Measurements from ENCODE around the gene ALG9. TPM values are rescaled to one million over a fixed set of nuclear protein-coding genes. Genes with fewer than 3 reads are reported as not detected.

The ALG9 gene
- total RNA-seq, 1 experiment from 2014 or later, result 45.9 TPM

DNA sequence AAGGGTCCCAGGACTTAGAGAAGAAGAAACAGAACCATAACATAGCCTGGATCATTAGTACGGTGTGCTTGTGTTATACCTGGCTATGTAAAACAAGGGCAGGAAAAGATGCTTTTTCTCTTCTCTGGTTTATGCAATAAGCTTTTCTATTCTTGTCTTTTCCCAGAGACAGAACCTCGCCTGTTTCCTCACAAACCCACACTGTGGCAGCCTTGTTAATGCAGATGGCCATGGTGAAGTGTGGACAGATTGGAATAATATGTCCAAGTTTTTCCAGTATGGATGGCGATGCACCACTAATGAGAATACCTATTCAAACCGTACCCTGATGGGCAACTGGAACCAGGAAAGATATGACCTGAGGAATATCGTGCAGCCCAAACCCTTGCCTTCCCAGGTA is 10.8 kb upstream of the ALG9 start:
- DNase-seq (ENCODE audit: low spot score), result no peak

DNA sequence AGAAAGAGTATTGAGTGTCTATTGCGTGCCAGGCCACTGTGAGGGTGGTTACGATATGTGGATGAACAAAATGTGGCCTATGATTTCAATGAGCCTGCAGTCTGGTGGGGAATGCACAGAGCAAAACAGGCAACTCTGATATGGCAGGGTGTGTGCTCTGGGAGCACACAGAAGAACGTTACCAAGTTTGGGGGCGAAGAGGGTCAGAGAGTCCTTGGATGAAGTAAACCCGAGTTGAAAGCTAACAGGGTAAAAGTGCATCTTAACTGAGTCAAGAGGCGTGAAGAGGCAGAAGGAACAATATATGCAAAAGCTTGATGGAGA is 8.2 kb upstream of the ALG9 start:
- DNase-seq (ENCODE audit: low spot score), result no peak

DNA sequence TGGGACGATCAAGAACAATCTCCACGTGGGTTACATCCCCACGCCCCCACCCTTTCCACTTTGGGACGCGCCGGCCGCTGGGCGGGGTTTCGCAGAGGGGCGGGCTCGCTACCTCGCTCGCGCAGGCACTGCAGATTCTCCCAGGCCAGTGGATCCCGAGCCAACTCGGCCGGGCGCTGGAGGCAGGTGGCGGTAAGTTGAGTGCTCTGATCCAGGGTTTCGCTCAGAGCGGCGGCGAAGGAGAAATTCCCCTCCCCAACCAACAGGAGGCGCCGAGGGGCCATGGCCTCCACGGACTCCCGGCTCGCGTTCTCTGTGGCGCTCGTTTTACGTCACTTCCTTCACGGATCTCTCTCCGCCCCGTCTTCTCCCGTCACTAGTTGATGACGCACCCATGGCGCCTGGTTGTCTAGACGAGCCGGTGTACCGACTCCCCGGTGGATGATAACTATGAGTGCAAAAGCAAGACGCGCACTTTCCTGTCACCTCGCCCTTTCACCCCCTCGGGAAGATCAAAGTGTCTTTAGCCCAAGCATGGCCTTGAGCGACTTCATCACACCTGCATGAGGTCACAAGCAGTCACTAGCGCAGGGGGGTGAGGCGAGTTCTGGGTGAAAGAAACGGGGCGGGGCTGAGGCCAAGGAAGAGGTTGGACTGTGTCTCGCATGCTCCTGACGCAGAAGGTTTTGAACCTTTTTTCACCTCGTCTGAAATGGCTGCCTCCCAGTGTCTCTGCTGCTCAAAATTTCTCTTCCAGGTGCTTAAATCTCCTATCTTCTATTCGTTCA is 7.7 kb upstream of the ALG9 start, which contains the start of the genes CFAP68 and FDXACB1:
Gene CFAP68, plus strand, starts transcription at position 693 of the 788 bp plus-strand sequence. Its CDS starts 20 bp downstream, at position 713.
Gene FDXACB1, minus strand, starts transcription at position 317 of the 788 bp plus-strand sequence. Its CDS starts 33 bp downstream, at position 284.
- DNase-seq (ENCODE audit: low spot score), result peak; percentile 96

DNA sequence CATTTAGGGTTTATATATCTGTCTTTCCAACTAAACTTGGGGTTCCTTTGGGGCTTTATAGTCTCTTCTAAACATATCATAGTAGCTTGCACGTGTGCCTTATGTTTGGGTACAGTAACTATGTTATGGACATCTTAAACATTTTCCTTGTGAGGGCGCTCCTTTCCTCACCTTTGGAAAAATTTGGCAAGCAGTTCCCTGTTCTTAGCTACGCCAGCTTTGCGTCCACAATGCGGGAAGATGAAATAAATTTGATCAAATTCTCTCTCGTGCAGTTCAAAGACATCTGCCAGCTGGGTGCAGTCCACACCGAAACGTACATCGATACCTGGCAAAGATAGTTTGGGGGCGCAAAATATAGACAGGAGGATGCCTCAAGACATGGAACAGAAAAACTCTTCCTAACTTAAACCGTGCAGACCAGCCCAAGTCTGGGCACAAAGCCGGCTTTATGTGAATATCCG is 7.0 kb upstream of the ALG9 start:
- DNase-seq (ENCODE audit: low spot score), result peak; percentile 7

DNA sequence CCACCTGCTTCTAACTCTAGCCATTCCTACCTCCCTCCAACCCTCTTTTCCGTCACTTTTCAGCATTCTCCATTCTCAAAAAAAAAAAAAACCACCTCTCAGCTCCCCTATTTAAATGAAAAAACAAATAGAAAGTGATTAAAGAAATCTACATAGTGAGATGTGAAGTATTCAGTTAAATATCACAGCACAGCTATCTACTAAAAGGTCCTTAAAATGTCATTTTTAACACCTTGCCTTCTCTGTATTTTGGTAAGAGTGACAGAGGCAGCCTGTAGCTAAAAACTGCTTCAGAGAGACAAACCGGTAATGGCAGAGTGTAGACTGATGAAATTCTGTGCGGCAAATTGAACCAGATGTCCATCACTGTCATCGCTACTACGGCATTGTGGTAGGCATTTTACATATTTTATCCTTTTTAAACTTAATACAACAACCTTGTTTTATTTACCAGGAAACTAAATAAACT is 346 bp upstream of the ALG9 start:
- no peak for DNase-seq (ENCODE audit: low spot score)

DNA sequence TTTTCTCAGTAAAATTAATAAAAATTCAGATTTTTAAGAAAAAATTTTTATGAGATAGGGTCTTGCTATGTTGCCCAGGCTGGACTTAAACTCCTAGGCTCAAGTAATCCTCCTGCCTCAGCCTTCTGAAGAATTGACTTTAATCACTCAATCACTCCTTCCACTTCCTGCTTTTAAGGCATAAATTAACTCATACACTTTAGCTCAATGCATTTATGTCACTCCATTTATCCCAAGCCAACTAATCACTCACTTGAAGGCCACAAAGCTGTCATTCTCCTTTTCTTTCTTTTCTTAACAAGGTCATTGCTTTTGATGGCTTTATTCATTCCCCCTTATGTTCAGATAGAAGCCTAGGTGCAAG is 877 bp downstream of the ALG9 start:
- no peak for DNase-seq (ENCODE audit: low spot score)

DNA sequence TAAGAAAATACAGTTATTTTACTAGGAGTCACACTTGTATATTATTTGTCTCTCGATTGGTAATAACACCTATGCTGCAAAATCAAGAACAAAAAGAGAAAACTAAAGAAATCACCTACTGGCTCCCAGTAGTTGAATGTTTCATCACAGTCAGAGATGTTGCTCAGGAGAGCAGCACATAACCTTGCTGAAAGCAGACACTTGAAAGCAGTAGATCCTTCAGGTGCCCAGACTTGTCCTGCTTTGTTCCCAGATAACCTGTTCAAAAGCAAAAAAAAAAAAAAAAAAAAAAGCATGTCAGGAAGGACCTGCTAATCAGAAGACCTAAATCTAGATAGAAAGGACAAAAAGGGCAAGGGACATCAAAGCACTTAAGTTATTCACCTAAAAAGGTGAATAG is 1.3 kb downstream of the ALG9 start:
- DNase-seq (ENCODE audit: low spot score), result no peak

DNA sequence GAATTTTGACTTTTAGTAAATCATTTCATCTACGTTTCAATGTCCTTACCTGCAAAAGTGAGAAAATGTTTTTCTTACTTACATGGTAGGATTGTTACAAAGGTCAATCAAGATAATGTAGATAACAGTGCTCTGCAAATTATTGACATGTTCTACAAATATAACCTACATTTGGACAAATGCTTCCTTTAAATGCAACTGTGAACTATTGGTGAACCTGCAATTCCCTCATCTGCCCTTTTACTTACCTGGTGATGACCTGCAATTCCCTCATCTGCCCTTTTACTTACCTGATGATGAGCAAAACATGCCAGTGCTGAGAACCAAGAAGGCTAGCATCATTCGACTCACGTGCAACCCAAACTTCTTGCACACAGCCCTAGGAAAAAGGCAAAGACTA is 11.1 kb downstream of the ALG9 start:
- no peak for DNase-seq (ENCODE audit: low spot score)

DNA sequence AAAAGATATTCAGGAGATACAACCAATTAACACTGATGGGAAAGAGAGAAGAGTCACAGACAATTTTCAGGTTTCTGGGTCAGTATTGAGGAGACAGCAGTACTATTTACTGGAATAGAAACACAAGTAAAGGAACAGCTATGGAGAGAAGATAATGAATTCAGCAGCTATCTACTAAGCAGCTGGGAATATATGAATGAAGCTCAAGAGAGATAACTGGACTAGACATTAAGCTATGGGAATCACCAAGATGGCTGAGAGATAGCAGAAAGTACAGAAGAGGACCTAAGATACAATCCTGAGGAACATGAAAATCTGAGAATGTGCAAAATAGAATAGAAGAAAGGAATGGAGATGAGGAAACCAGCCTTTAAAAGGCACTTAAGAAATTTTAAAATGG is 15.9 kb downstream of the ALG9 start:
- DNase-seq (ENCODE audit: low spot score), result no peak

DNA sequence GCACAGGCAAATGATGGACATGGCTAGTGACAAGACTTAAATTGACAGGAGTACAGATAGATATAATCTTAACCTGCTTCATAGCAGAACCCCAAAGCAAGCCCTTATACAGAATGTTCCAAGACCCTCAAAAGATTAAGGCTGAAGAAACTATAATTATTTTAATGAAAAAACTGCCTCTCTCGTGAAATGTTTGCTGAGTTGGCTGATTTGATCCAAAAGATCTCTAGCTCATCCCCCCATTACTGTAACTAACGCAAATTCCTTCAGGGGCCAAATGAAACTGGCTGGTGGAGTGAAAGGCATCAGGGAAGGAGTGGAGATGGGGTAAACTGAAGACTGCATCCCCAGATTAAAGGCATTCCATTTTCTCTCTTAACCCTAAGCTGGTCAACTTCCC is 19.3 kb downstream of the ALG9 start:
- no peak for DNase-seq (ENCODE audit: low spot score)

DNA sequence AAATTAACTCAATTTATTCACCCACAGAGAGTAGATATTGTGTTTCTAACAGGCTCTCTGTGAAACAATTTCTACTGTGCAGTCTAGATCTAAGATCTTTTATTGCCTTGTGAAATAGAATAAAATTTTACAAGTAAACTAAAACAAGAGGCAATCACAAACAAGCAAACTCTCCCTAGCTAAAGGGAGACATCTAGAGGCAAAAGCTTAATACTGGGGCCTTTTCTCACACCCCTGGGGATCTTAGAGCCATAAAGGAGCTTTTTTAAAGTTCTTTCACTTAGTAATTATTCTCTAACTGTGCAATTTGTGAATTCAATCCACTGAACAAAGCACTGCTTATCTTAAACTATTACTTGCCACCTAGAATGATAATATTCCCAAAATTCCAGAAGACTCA is 19.7 kb downstream of the ALG9 start:
- no peak for DNase-seq (ENCODE audit: low spot score)

DNA sequence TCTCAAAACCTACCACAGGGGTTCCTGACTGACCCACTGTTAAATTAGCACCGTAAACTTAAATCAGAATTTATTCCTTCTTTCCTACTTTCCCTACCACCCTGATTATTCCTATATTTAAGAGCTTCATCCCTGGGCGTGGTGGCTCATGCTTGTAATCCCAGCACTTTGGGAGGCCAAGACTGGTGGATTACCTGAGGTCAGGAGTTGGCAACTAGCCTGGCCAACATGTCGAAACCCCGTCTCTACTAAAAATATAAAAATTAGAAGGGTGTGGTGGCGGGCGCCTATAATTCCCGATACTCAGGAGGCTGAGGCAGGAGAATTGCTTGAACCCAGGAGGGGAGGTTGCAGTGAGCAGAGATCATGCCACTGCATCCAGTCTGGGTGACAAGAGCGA is 20.3 kb downstream of the ALG9 start:
- no peak for DNase-seq (ENCODE audit: low spot score)

DNA sequence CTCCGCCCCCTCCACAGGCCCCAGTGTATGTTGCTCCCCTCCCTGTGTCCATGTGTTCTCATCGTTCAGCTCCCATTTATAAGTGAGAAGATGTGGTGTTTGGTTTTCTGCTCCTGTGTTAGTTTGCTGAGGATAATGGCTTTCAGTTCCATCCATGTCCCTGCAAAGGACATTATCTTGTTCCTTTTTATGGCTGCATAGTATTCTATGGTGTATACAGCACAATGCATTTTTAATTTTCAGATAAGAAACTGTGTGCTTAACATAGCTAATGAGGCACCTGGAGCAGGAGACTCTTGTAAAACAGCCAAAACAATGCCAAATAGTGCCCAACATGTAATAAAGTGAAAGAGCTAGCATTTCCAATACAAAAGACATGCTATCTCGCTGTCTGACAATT is 21.8 kb downstream of the ALG9 start:
- no peak for DNase-seq (ENCODE audit: low spot score)

DNA sequence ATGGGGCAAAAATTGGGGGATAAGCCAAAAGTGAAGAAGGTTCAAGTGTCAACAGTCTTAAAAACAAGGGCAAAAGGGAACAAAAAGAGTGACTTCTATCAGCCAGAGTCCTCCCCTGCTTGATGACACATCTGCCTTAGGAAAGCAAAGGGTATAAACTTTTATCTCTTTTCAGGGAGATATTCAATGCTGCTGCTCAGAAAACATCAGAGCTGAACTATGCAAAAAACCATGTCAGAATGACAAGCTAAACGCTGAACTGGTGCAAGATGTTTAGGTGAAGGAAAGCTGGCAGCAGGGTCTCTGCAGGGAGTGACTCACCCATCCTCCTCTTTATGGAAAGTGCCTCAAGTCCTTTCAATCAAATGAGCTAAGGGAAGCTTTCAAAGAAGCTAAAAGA is 24.7 kb downstream of the ALG9 start:
- peak; percentile 23 for DNase-seq (ENCODE audit: low spot score)

DNA sequence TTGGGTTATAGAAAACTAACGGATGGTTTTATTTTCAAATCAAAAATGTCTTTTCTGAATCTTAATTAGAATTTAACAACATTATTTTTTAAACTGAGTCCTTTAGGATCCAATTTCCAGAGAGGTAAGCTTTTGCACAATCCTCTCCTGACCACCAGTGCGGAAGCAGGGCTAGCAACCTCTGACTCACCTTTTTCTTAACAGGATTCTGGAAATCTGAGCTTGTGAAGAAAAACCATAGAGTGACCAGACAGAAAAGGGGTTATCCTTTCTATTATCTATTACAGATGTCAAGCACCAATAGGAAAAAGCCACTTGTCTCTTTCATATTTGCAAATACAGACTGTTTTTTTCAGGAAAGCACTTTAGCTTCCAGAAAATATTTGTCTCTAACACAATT is 25.3 kb downstream of the ALG9 start:
- DNase-seq (ENCODE audit: low spot score), result peak; percentile 44

DNA sequence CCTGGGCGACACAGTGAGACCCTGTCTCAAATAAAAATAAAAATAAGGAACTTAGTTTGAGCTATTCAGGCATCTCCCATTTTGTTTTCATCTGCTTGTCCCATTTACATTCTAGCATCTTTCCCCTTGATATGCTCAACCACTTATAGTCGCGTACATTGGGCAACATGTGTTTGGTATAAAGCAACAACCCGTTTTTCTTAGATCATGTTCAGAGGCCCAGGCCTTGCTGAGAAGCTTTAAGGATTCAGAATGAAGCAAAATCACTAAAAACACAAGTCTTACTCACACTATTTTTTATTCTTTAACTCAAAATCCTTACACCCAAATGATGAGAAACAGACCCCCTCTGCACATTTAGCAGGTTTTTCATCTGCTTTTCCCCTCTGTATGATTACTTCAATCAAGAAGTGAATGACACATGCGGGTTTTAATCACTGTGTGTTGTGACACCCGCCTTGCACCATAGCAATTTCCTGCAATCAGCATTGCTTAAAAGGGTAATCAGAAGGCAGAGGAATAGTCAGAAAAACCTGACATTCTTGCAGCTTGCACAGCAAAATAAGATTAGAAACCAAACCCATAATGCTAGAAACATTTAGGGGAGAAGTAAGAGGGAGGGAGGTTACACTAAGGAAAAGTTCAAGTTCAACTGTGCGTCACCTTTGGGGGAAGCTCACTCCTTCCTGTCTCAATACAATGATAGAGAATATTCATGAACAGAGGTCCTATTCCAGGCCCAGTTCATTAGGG is 25.9 kb downstream of the ALG9 start:
- DNase-seq (ENCODE audit: low spot score), result no peak

DNA sequence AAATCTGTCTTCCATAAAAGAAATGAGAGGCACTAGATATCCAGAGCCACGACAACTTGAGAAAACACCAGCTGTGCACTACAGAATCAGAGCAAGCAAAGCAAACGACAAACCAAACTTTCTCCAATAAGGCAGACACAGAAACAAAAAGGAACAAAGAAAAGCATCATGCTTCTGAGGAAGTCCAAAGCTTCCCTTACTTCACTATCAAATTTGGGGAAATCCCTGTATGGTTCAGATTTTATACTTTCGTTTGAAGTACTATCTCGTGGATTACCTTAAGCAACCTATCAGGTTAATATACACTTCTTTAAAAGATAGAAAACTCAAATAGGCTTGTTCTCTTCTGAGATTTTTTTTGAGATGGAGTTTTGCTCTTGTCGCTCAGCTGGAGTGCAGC is 27.7 kb downstream of the ALG9 start:
- no peak for DNase-seq (ENCODE audit: low spot score)

DNA sequence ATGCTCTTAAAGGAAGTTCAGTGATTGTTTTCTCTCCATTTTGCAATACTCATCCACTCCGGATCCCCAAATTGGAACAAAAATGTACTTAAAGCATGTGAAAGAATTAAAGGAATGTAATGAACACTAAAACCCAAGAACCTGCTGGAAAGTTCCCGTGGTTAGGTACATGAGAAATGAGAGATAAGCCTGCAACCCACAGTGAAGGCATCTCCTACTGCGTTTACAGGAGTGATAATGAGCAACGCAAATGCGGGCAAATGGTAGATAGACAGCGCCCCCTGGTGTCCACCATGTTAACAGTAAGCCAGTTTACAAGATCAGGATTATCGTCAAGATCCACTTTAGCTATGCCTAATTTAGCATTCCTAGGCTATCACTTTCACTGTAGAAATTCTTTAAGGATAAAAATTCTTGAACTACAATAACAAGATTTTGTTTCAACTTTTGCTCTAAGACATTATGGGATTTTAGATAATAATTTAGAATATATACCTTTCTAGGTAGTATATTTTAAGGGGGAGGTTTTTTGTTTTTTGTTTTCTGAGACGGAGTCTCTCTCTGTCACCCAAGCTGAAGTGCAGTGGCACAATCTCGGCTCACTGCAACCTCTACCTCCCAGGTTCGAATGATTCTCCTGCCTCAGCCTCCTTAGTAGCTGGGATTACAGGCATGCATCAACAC is 29.9 kb downstream of the ALG9 start:
- peak; percentile 71 for DNase-seq (ENCODE audit: low spot score)

DNA sequence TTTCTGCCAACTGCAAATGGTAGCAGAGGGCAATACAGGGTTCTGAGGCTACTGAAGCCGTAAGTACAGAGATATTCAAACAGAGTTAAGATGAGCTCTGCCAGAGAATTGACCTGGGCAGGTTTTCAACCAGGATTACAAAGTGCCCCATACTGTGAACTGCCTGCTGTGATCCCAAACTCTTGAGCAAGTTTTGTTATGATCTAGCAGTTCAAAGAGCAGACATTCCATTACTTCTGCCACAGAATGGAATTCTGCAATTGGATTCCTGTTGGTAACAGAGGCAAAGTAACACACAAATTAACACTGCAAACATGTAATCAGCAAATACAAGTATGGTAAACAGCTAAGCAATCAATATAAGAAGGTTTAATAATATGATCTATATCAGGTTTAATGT is 31.2 kb downstream of the ALG9 start:
- DNase-seq (ENCODE audit: low spot score), result no peak

DNA sequence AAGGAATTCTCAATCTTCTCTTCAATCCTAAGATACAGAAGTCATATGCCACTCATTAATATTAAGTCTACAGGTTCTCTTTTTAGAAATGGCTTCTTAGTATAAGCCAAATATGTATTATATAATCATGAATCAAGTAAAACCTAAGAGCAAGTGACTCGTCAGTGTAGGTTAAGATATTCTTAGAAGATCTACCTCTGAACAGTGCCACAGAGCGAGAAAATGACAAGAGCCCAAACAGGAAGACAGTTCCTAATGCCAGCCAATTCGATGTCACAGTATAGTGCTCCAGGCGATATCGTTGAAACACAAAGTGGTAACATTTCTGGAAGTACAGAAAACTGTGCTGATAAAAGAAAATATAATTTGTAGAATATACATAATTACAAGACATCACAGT is 33.3 kb downstream of the ALG9 start:
- no peak for DNase-seq (ENCODE audit: low spot score)

DNA sequence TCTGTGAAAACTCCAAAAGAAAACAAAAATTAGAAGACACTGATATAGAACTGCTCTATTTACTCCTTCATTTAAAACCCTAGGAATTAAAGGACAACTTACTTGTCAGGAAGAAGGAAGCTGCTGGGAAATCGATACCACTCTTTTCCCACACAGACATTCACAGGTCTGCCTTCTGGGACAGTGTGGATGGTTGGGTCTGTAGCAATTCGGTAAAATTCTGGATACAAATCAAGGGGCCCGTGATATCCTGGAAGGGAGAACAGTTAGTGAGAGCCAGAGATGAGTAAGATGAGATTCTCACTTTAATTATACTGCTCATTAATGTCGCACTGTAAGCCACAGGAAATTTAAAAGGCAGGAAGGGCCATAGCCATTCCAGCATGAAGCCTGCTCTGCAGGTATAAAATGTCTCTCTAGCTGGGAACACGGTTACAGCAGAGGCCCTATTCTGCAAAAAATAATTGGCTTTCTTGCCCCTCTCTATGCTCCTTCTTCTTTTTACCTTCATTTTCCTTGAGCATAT is 34.0 kb downstream of the ALG9 start:
- DNase-seq (ENCODE audit: low spot score), result no peak

DNA sequence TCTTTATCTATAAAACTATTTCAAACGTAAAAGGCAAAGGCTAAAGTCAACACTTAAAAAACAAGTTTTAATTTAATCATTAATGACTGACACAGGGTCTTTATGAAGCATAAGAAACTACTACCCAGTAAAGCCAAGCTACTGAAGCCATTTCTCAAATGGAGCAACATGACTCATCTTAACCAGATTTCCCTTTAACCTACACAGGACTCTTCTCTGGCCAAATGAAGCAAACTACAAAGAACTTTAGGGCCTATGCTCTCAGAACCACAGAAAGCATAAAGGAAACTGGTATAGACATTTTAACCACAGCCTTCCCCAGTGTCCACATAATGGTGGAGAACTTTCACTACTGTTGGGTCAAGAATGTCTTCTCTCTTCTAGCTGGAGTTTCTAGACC is 34.7 kb downstream of the ALG9 start:
- no peak for DNase-seq (ENCODE audit: low spot score)
